MCF 10A (cell line): ENCODE measurements around the gene NPB. TPM values are rescaled to one million over a fixed set of nuclear protein-coding genes. Genes with fewer than 3 reads are reported as not detected.

Experiments
- BruUV-seq: library from RNA; stranded (reverse); fragments of 400-500 nt; replicated peaks from 2 replicates; lab custom pipeline; 2021; lab: Mats Ljungman, UMichigan
- CTCF ChIA-PET: fragments of 300-600 bp; sonication (Branson Sonifier 250); formaldehyde crosslinking; extraction: SDS; loops from one replicate; lab custom pipeline; 2021; ENCODE audit warnings: antibody characterized with exemption, inconsistent platforms; lab: Yijun Ruan, JAX
- POLR2A ChIA-PET: fragments of 300-600, 350-650 bp; sonication (Branson Sonifier 250); formaldehyde crosslinking; extraction: SDS; loops from one replicate; lab custom pipeline; 2020; ENCODE audit warnings: antibody characterized with exemption, inconsistent platforms; lab: Yijun Ruan, JAX
- DNase-seq: peaks from one replicate; pipeline ENCODE4 v3.0.0-alpha.2; 2018; ENCODE audit not compliant: unreplicated experiment
- H3K27ac Mint-ChIP-seq: one replicate; pipeline ENCODE4 v1.8.0; 2022; ENCODE audit warnings: mild to moderate bottlenecking, low read depth, mixed read lengths; ENCODE audit not compliant: unreplicated experiment
- H3K27me3 Mint-ChIP-seq: one replicate; pipeline ENCODE4 v1.8.0; 2022; ENCODE audit warnings: mixed read lengths; ENCODE audit not compliant: insufficient read depth, unreplicated experiment
- H3K36me3 Mint-ChIP-seq: one replicate; pipeline ENCODE4 v1.8.0; 2022; ENCODE audit warnings: mild to moderate bottlenecking, moderate library complexity, mixed read lengths; ENCODE audit not compliant: insufficient read depth, unreplicated experiment
- H3K4me1 Mint-ChIP-seq: one replicate; pipeline ENCODE4 v1.8.0; 2022; ENCODE audit warnings: mixed read lengths; ENCODE audit not compliant: insufficient read depth, unreplicated experiment
- H3K4me3 Mint-ChIP-seq: one replicate; pipeline ENCODE4 v1.8.0; 2022; ENCODE audit warnings: mild to moderate bottlenecking, moderate library complexity, mixed read lengths; ENCODE audit not compliant: unreplicated experiment
- H3K9me3 Mint-ChIP-seq: one replicate; pipeline ENCODE4 v1.8.0; 2022; ENCODE audit warnings: mixed read lengths; ENCODE audit not compliant: unreplicated experiment
- intact Hi-C: fragments of 100-400 bp; cut with micrococcal nuclease; formaldehyde crosslinking; loops from 2 replicates; pipeline ENCODE4 v1.14.1; 2022
- total RNA-seq: library from RNA; stranded (reverse); gene quantifications from 2 replicates; pipeline ENCODE4 v1.2.3, GENCODE V29; 2022
- TF ChIP-seq, protein P1 (sequence below): fragments of 200-600 bp; IDR thresholded peaks from one replicate; pipeline ENCODE4 v1.8.0; 2022; ENCODE audit warnings: antibody characterized with exemption, mild to moderate bottlenecking; ENCODE audit not compliant: unreplicated experiment

Gene NPB
- total RNA-seq, 1 experiment from 2014 or later = 0.28 TPM

DNA sequence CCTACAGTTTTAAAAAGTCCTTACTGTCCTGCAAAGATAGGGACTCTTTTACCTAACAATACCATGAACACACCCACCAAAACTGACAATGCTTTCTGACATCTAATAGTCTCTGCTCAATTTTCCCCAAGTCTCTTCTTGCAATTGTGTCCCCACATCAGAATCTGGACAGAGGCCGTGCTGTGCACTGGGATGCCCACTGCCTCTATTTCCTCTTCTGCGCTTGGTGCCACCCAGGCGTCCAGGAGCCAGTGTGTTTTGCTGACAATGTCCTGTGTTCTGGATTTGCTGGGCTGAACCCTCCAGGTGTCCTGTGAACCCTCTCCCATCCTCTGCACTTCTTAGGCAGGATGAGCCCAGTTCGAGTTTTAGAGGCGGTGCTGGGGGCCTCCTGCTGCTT lies 24.5 kb upstream of the NPB start:
- Mint-ChIP-seq H3K36me3 (peaks cover 48% of the 10 kb centered on the region), H3K27me3 (no peaks in the 10 kb centered on the region), H3K27ac (no peak overlapping the region), H3K4me1 (no peaks in the 10 kb centered on the region), H3K4me3 (no peak overlapping the region), H3K9me3 (no peaks in the 10 kb centered on the region)
- POLR2A ChIA-PET = interaction anchor here (0.7 kb wide), 1 partner anchor 20 kb away, joined by 3 read pairs; no protein-coding TSS in a partner anchor
- TF ChIP-seq, protein P1, sequence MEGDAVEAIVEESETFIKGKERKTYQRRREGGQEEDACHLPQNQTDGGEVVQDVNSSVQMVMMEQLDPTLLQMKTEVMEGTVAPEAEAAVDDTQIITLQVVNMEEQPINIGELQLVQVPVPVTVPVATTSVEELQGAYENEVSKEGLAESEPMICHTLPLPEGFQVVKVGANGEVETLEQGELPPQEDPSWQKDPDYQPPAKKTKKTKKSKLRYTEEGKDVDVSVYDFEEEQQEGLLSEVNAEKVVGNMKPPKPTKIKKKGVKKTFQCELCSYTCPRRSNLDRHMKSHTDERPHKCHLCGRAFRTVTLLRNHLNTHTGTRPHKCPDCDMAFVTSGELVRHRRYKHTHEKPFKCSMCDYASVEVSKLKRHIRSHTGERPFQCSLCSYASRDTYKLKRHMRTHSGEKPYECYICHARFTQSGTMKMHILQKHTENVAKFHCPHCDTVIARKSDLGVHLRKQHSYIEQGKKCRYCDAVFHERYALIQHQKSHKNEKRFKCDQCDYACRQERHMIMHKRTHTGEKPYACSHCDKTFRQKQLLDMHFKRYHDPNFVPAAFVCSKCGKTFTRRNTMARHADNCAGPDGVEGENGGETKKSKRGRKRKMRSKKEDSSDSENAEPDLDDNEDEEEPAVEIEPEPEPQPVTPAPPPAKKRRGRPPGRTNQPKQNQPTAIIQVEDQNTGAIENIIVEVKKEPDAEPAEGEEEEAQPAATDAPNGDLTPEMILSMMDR = no peak
- intact Hi-C loops = no loop called here
- BruUV-seq = no TSS peak
- CTCF ChIA-PET = no interaction called here
- DNase-seq = no peak

DNA sequence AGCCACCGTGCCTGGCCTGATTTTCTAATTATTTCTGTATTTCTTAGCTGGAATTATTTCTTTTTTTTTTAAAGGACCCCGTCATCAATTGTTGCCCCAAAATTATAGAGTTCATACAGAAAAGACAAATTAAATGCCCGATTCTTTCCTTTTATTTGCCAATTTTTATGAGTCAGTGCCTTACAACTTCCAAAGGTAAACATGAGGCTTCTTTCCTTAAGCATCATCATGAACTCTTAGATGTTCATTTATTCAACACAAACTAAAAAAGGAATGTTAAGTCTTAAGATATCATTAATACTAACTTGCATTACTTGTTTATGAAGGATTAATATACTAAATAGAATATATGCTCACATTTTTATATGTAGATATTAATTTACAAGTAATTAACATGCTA lies 23.7 kb upstream of the NPB start:
- TF ChIP-seq, protein P1 = no peak
- Mint-ChIP-seq H3K27ac (no peak overlapping the region), H3K4me1 (no peaks in the 10 kb centered on the region), H3K9me3 (no peaks in the 10 kb centered on the region), H3K36me3 (peaks cover 52% of the 10 kb centered on the region), H3K27me3 (no peaks in the 10 kb centered on the region), H3K4me3 (no peak overlapping the region)
- intact Hi-C loops = no loop called here
- ChIA-PET CTCF (no interaction called here), POLR2A (interaction anchor here (0.7 kb wide), 1 partner anchor 20 kb away, joined by 3 read pairs; no protein-coding TSS in a partner anchor)
- no peak for DNase-seq
- no TSS peak for BruUV-seq

DNA sequence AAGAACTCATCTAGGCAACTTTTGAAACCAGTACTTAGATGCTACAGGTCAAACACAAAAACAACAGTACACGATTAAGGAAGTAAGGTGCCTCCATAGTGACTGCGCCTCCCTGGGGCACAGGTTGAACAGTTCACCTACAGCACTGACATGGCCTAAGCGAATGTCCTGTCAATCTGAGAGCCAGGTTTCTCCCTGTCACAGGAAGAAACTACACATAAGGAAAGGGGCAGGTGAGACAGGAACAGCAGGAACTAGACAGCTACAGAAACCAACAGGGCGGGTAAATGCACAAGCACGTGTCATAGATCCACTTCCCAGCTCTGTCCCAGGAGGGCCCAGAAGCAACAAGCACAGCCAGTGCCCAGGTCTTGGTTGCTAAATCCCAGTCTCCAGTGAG lies 22.9 kb upstream of the NPB start:
- POLR2A ChIA-PET = interaction anchor here (0.8 to 1.3 kb wide), 3 partner anchors 14 to 38 kb away, joined by 3 to 5 read pairs (median 3); no protein-coding TSS in a partner anchor
- Mint-ChIP-seq H3K27me3 (no peaks in the 10 kb centered on the region), H3K36me3 (peaks cover 57% of the 10 kb centered on the region), H3K9me3 (no peaks in the 10 kb centered on the region), H3K4me3 (no peak overlapping the region), H3K4me1 (no peaks in the 10 kb centered on the region), H3K27ac (no peak overlapping the region)
- CTCF ChIA-PET = no interaction called here
- intact Hi-C loops = no loop called here
- TF ChIP-seq, protein P1 = no peak
- no TSS peak for BruUV-seq
- no peak for DNase-seq

- intact Hi-C loops = no loop called here
- no peaks in the 10 kb centered on the region for H3K27me3 Mint-ChIP-seq
- H3K9me3 Mint-ChIP-seq = no peaks in the 10 kb centered on the region
- H3K27ac Mint-ChIP-seq = peak overlapping the region; percentile 43
- H3K4me3 Mint-ChIP-seq = no peak overlapping the region
- H3K36me3 Mint-ChIP-seq = peaks cover 84% of the 10 kb centered on the region
- TF ChIP-seq, protein P1 = no peak
- no TSS peak for BruUV-seq
- peaks cover 26% of the 10 kb centered on the region for H3K4me1 Mint-ChIP-seq
- CTCF ChIA-PET = interaction anchor here (0.6 to 2.0 kb wide), 2 partner anchors 12 to 13 kb away, joined by 3 to 6 read pairs; no protein-coding TSS in a partner anchor
- POLR2A ChIA-PET = interaction anchor here (0.6 to 3.3 kb wide), 5 partner anchors 12 to 556 kb away, joined by 3 to 21 read pairs (median 4); partner anchors contain the start of gene ARHGDIA
- no peak for DNase-seq
These were observed 17.5 kb upstream of the NPB start for GRCh38 chr17:81884520-81884919.
